GM13976 (cell line): ENCODE measurements around the gene NAT16.
"Not testable (repeated sequence)": the region's sequence is repeated elsewhere in the genome, so short reads cannot be mapped to it uniquely, and the experiment has no call there.

ENCODE experiments used
- DNase-seq: peaks from one replicate; pipeline ENCODE4 v3.0.0; 2012; ENCODE audit warnings: low spot score
- CTCF ChIP-seq: IDR thresholded peaks from 2 replicates; pipeline ENCODE4 v1.5.1; 2012; ENCODE audit warnings: borderline replicate concordance, mild to moderate bottlenecking; ENCODE audit not compliant: insufficient read depth; ENCODE audit errors: extremely low read depth, missing control alignments, control extremely low read depth
- in situ Hi-C: fragments of 300-500 bp; cut with MboI; formaldehyde crosslinking; loops from one replicate; pipeline ENCODE4 v1.12.0; 2022; ENCODE audit warnings: low sequenced_read_pairs, mixed read lengths, inconsistent platforms; ENCODE audit not compliant: unreplicated experiment

The NAT16 gene

GRCh38 chr7:101211501-101211900 lies 31.4 kb upstream of the NAT16 start:
- in situ Hi-C loops = no loop called here
- DNase-seq = no peak
- no peak for TF ChIP-seq CTCF

GRCh38 chr7:101210143-101210542 lies 30.1 kb upstream of the NAT16 start:
- no peak for TF ChIP-seq CTCF
- in situ Hi-C loops = no loop called here
- no peak for DNase-seq

- DNase-seq = no peak
- in situ Hi-C loops = no loop called here
- TF ChIP-seq CTCF = no peak
Observed at GRCh38 chr7:101208794-101209193, 28.7 kb upstream of the NAT16 start.

GRCh38 chr7:101207459-101207858 lies 27.4 kb upstream of the NAT16 start:
- no peak for TF ChIP-seq CTCF
- DNase-seq = no peak
- in situ Hi-C loops = no loop called here

GRCh38 chr7:101206665-101207042 lies 26.6 kb upstream of the NAT16 start:
- no peak for TF ChIP-seq CTCF
- in situ Hi-C loops = no loop called here
- no peak for DNase-seq

GRCh38 chr7:101205901-101206664 lies 26.0 kb upstream of the NAT16 start:
- in situ Hi-C loops = no loop called here
- DNase-seq = no peak
- no peak for TF ChIP-seq CTCF

GRCh38 chr7:101203740-101204738 lies 23.9 kb upstream of the NAT16 start:
- DNase-seq, in situ Hi-C loops: not testable (repeated sequence)
